G401.6 (cell line): ENCODE data around the gene TBCB.

Experiments used
- FAIRE-seq: peaks from 2 replicates; lab custom pipeline; 2012; peaks lifted over from hg19 to GRCh38; lab: Jason Lieb, UNC

Gene TBCB

GRCh38 chr19:36136964-36137686 is 21.9 kb downstream of the TBCB start:
- no peak for FAIRE-seq

GRCh38 chr19:36139120-36139472 is 23.8 kb downstream of the TBCB start:
- no peak for FAIRE-seq

- peak; percentile 77 for FAIRE-seq
Measured at GRCh38 chr19:36139473-36140303, 24.4 kb downstream of the TBCB start, which contains the start of gene CAPNS1. TSS of gene CAPNS1 (plus strand) at chr19:36140066. CDS start at chr19:36141012, 946 bp downstream.

- FAIRE-seq, result no peak
Measured at GRCh38 chr19:36140304-36141038, 25.2 kb downstream of the TBCB start.

- FAIRE-seq, result peak; percentile 89
Measured at GRCh38 chr19:36141039-36141927, 26.0 kb downstream of the TBCB start.

- FAIRE-seq, result no peak
Measured at GRCh38 chr19:36142046-36142445, 26.8 kb downstream of the TBCB start.

- FAIRE-seq, result no peak
Measured at GRCh38 chr19:36142496-36142895, 27.2 kb downstream of the TBCB start.

- no peak for FAIRE-seq
Measured at GRCh38 chr19:36144624-36145023, 29.4 kb downstream of the TBCB start.

- no peak for FAIRE-seq
Measured at GRCh38 chr19:36149673-36150406, 34.6 kb downstream of the TBCB start.

- no peak for FAIRE-seq
Measured at GRCh38 chr19:36150586-36150985, 35.3 kb downstream of the TBCB start.

GRCh38 chr19:36151144-36152018 is 36.1 kb downstream of the TBCB start:
- FAIRE-seq, result no peak

- no peak for FAIRE-seq
Measured at GRCh38 chr19:36152019-36152351, 36.7 kb downstream of the TBCB start.

GRCh38 chr19:36152352-36153091 is 37.3 kb downstream of the TBCB start, which contains the start of gene COX7A1:
TSS of gene COX7A1 (minus strand) at chr19:36152447. CDS start at chr19:36152407, 40 bp downstream.
- FAIRE-seq, result no peak

GRCh38 chr19:36153126-36153525 is 37.9 kb downstream of the TBCB start:
- FAIRE-seq, result no peak

- FAIRE-seq, result no peak
Measured at GRCh38 chr19:36160821-36161596, 45.7 kb downstream of the TBCB start.

GRCh38 chr19:36163813-36164212 is 48.5 kb downstream of the TBCB start:
- FAIRE-seq, result no peak

- no peak for FAIRE-seq
Measured at GRCh38 chr19:36169084-36169760, 54.0 kb downstream of the TBCB start.

- no peak for FAIRE-seq
Measured at GRCh38 chr19:36172852-36173251, 57.6 kb downstream of the TBCB start.
